IMR-90 (cell line): ENCODE results near the gene MRPL47. TPM values are rescaled to one million over a fixed set of nuclear protein-coding genes. Genes with fewer than 3 reads are reported as not detected.

Source experiments
- ATAC-seq: fragments of 200-7000 bp; cut with Tn5 transposase; 2 replicates; pipeline ENCODE4 v1.9.1; 2020; ENCODE audit warnings: low read depth, mild to moderate bottlenecking, moderate library complexity
- BruUV-seq: library from RNA; stranded (reverse); fragments of 400-500 nt; replicated peaks from 2 replicates; lab custom pipeline; 2021; lab: Mats Ljungman, UMichigan
- CTCF ChIA-PET: fragments of 300-600 bp; formaldehyde crosslinking; extraction: SDS; loops from one replicate; lab custom pipeline; 2021; ENCODE audit warnings: antibody characterized with exemption; lab: Yijun Ruan, JAX
- POLR2A ChIA-PET: fragments of 300-600 bp; sonication (Branson Sonifier 250); formaldehyde crosslinking; loops from one replicate; lab custom pipeline; 2022; ENCODE audit warnings: antibody characterized with exemption; ENCODE audit not compliant: unreplicated experiment; lab: Charles Lee
- DNase-seq: peaks from one replicate; pipeline ENCODE4 v3.0.0; 2013
- H2AFZ ChIP-seq: replicated peaks from 2 replicates; pipeline ENCODE3; 2013; ENCODE audit warnings: low read length, mild to moderate bottlenecking; ENCODE audit not compliant: poor library complexity
- H2AK5ac ChIP-seq: 2 replicates; pipeline ENCODE4 v1.6.1; 2013; ENCODE audit warnings: low read depth, low read length, inconsistent platforms
- H2AK9ac ChIP-seq: replicated peaks from 2 replicates; pipeline ENCODE3; 2013; ENCODE audit warnings: mild to moderate bottlenecking, low read depth, low read length, moderate library complexity; ENCODE audit not compliant: poor library complexity
- H2BK120ac ChIP-seq: 2 replicates; pipeline ENCODE4 v1.6.1; 2013; ENCODE audit warnings: low read depth, low read length, inconsistent platforms
- H2BK15ac ChIP-seq: 3 replicates; pipeline ENCODE4 v1.6.1; 2013; ENCODE audit warnings: low read depth, low read length, inconsistent platforms
- H2BK20ac ChIP-seq: 2 replicates; pipeline ENCODE4 v1.6.1; 2013; ENCODE audit warnings: low read depth, mild to moderate bottlenecking, inconsistent platforms, low read length, moderate library complexity
- H2BK5ac ChIP-seq: 2 replicates; pipeline ENCODE4 v1.6.1; 2013; ENCODE audit warnings: mild to moderate bottlenecking, low read depth, low read length, inconsistent platforms; ENCODE audit not compliant: poor library complexity, severe bottlenecking
- H3K14ac ChIP-seq: replicated peaks from 2 replicates; pipeline ENCODE4 v1.6.1; 2013; ENCODE audit warnings: low read depth, low read length, inconsistent platforms
- H3K18ac ChIP-seq: 2 replicates; pipeline ENCODE4 v1.6.1; 2013; ENCODE audit warnings: low read depth, low read length, control low read depth
- H3K23ac ChIP-seq: 2 replicates; pipeline ENCODE4 v1.6.1; 2013; ENCODE audit warnings: low read depth, low read length, inconsistent platforms
- H3K27ac ChIP-seq: 2 replicates; pipeline ENCODE4 v1.5.1; 2013; ENCODE audit warnings: mild to moderate bottlenecking, control low read depth, low read length; ENCODE audit not compliant: insufficient read depth
- H3K27me3 ChIP-seq: 2 replicates; pipeline ENCODE4 v1.6.1; 2013; ENCODE audit warnings: low read length; ENCODE audit not compliant: control insufficient read depth, insufficient read depth
- H3K36me3 ChIP-seq: 2 replicates; pipeline ENCODE4 v1.6.1; 2013; ENCODE audit warnings: low read length, mixed read lengths; ENCODE audit not compliant: control insufficient read depth, insufficient read depth
- H3K4ac ChIP-seq: 2 replicates; pipeline ENCODE4 v1.6.1; 2013; ENCODE audit warnings: low read depth, low read length, inconsistent platforms
- H3K4me1 ChIP-seq: 2 replicates; pipeline ENCODE4 v1.6.1; 2013; ENCODE audit warnings: low read length, mixed read lengths; ENCODE audit not compliant: control insufficient read depth, insufficient read depth
- H3K4me2 ChIP-seq: 2 replicates; pipeline ENCODE4 v1.6.1; 2013; ENCODE audit warnings: low read depth, mild to moderate bottlenecking, control low read depth, low read length, moderate library complexity
- H3K4me3 ChIP-seq: 2 replicates; pipeline ENCODE4 v1.5.1; 2013; ENCODE audit warnings: low read depth, mild to moderate bottlenecking, control low read depth, low read length, moderate library complexity; ENCODE audit not compliant: insufficient read depth
- H3K56ac ChIP-seq: 2 replicates; pipeline ENCODE4 v1.6.1; 2013; ENCODE audit warnings: low read length, inconsistent platforms; ENCODE audit not compliant: insufficient read depth; ENCODE audit errors: extremely low read depth
- H3K79me1 ChIP-seq, 2 experiments: 2 replicates each; pipeline ENCODE4 v1.6.1; 2013; ENCODE audit warnings: low read length in 2 of 2, inconsistent platforms in 1 of 2, low read depth in 1 of 2
- H3K9ac ChIP-seq: 2 replicates; pipeline ENCODE4 v1.6.1; 2013; ENCODE audit warnings: low read depth, low read length, control low read depth
- H3K9me1 ChIP-seq: 2 replicates; pipeline ENCODE4 v1.6.1; 2013; ENCODE audit warnings: low read length, inconsistent platforms; ENCODE audit not compliant: insufficient read depth
- H3K9me3 ChIP-seq: 2 replicates; pipeline ENCODE4 v1.6.1; 2013; ENCODE audit warnings: low read length; ENCODE audit not compliant: control insufficient read depth, insufficient read depth
- H4K20me1 ChIP-seq: 2 replicates; pipeline ENCODE4 v1.6.1; 2013; ENCODE audit warnings: low read length, inconsistent platforms; ENCODE audit not compliant: insufficient read depth
- H4K5ac ChIP-seq: 2 replicates; pipeline ENCODE4 v1.6.1; 2013; ENCODE audit warnings: mild to moderate bottlenecking, low read depth, low read length, control low read depth
- H4K8ac ChIP-seq, 2 experiments: 2 replicates each; pipeline ENCODE4 v1.6.1; 2013; ENCODE audit warnings: low read depth in 2 of 2, low read length in 2 of 2, control low read depth in 1 of 2, inconsistent platforms in 1 of 2
- H4K91ac ChIP-seq: 2 replicates; pipeline ENCODE4 v1.6.1; 2013; ENCODE audit warnings: low read depth, low read length, inconsistent platforms; ENCODE audit not compliant: insufficient read depth
- BHLHE40 ChIP-seq: fragments of 150-350 bp; IDR thresholded peaks from 2 replicates; pipeline ENCODE4 v1.6.1; 2016; ENCODE audit warnings: mild to moderate bottlenecking, low read depth, low read length
- CEBPB ChIP-seq: IDR thresholded peaks from 2 replicates; pipeline ENCODE4 v1.6.1; 2012; ENCODE audit warnings: low read depth, low read length, improper control_type of control experiment
- CHD1 ChIP-seq: IDR thresholded peaks from 2 replicates; pipeline ENCODE4 v1.6.1; 2012; ENCODE audit warnings: low read depth, low read length, improper control_type of control experiment
- FOS ChIP-seq: fragments of 150-350 bp; IDR thresholded peaks from 2 replicates; pipeline ENCODE4 v1.6.1; 2016; ENCODE audit warnings: low read depth, low read length
- MAFK ChIP-seq: IDR thresholded peaks from 2 replicates; pipeline ENCODE4 v1.6.1; 2012; ENCODE audit warnings: low read depth, low read length, improper control_type of control experiment
- MAZ ChIP-seq: IDR thresholded peaks from 2 replicates; pipeline ENCODE4 v1.6.1; 2012; ENCODE audit warnings: low read depth, mild to moderate bottlenecking, low read length, improper control_type of control experiment, moderate library complexity, borderline replicate concordance
- MXI1 ChIP-seq: IDR thresholded peaks from 2 replicates; pipeline ENCODE4 v1.6.1; 2012; ENCODE audit warnings: low read depth, mild to moderate bottlenecking, low read length, moderate library complexity, borderline replicate concordance
- NFE2L2 ChIP-seq: fragments of 150-350 bp; IDR thresholded peaks from 2 replicates; pipeline ENCODE4 v1.6.1; 2016; ENCODE audit warnings: low read depth, mild to moderate bottlenecking, low read length
- POLR2A ChIP-seq: IDR thresholded peaks from 2 replicates; pipeline ENCODE4 v1.6.1; 2012; ENCODE audit warnings: mild to moderate bottlenecking, low read depth, low read length
- RAD21 ChIP-seq: IDR thresholded peaks from 2 replicates; pipeline ENCODE4 v1.6.1; 2012; ENCODE audit warnings: low read length, improper control_type of control experiment
- RCOR1 ChIP-seq: IDR thresholded peaks from 2 replicates; pipeline ENCODE4 v1.6.1; 2012; ENCODE audit warnings: mild to moderate bottlenecking, low read length, improper control_type of control experiment; ENCODE audit not compliant: insufficient replicate concordance
- RFX5 ChIP-seq: IDR thresholded peaks from 2 replicates; pipeline ENCODE4 v1.8.0; 2012; ENCODE audit warnings: low read depth, mild to moderate bottlenecking, low read length, moderate library complexity
- USF2 ChIP-seq: fragments of 150-350 bp; IDR thresholded peaks from 2 replicates; pipeline ENCODE4 v1.6.1; 2017; ENCODE audit warnings: mild to moderate bottlenecking, antibody characterized with exemption, low read length, low read depth
- WGBS, 2 experiments: methylation state at CpG; one replicate each; pipeline versions ENCODE4 v1.1.5 to v1.1.7; 2013; ENCODE audit warnings: missing lambda C conversion rate in 2 of 2; ENCODE audit not compliant: insufficient read length in 1 of 2; ENCODE audit errors: extremely low coverage in 2 of 2; 5-methylcytosine and 5-hydroxymethylcytosine counted together
- dilution Hi-C: fragments of 300-500 bp; cut with HindIII; formaldehyde crosslinking; loops from one replicate; pipeline ENCODE4 v1.14.3; 2018; ENCODE audit warnings: low sequenced_read_pairs; ENCODE audit not compliant: unreplicated experiment
- in situ Hi-C: fragments of 300-500 bp; cut with MboI; formaldehyde crosslinking; loops from 3 replicates; pipeline ENCODE4 v1.14.3; 2019; ENCODE audit warnings: low sequenced_read_pairs, inconsistent platforms, mixed read lengths
- intact Hi-C: fragments of 100-400 bp; cut with micrococcal nuclease; formaldehyde crosslinking; loops from 2 replicates; pipeline ENCODE4 v1.10.0; 2022
- polyA plus RNA-seq, 3 experiments: library from polyadenylated mRNA; depleted of rRNA; stranded (reverse); fragments of >200 nt; gene quantifications; 2 replicates each; pipeline ENCODE4 v1.2.3, GENCODE V29; 2012; ENCODE audit warnings: low replicate concordance in 1 of 3
- total RNA-seq: library from RNA; depleted of rRNA; stranded (reverse); fragments of >200 nt; gene quantifications from 2 replicates; pipeline ENCODE4 v1.2.3, GENCODE V29; 2012
- TF ChIP-seq, protein P1 (sequence below): fragments of 150-350 bp; IDR thresholded peaks from 2 replicates; pipeline ENCODE4 v1.6.1; 2016; ENCODE audit warnings: low read depth, mild to moderate bottlenecking, low read length, moderate library complexity, borderline replicate concordance

The MRPL47 gene
- total and polyA plus RNA-seq, 2 of the 4 experiments (the other 2 are of a cell fraction) = 41.4 to 43.7 TPM

DNA sequence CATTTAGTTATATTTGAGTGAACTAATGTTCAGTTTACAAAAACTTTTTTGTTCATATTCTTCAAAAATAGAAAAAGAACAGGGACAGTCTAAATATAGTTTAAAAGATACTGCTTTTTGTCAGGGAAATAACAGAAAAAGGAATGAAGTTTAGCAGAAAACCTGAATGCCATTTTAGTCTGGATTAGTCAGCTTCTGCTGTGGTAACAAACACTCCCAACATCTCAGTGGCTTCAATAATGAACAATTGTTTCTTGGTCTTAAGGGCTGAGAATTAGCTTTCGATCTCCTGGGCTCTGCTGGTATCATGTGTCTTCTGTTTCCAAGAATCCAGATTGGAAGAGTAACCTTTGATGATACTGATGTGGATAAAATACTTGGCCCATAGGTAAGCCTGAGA lies 36.0 kb upstream of the MRPL47 start:
- POLR2A ChIA-PET = no interaction called here
- intact Hi-C loops (no loop called here), in situ Hi-C loops (no loop called here)

More for the DNA sequence above, 36.0 kb upstream of the MRPL47 start:
- Histone ChIP-seq H2AK5ac (no peak overlapping the region), H3K79me1 (no peaks in the 10 kb centered on the region), H3K56ac (no peak overlapping the region), H2BK20ac (no peak overlapping the region), H3K27ac (no peak overlapping the region), H3K4ac (no peak overlapping the region), H2BK5ac (no peak overlapping the region), H2AK9ac (no peak overlapping the region), H4K5ac (no peak overlapping the region), H3K9me3 (no peaks in the 10 kb centered on the region), H3K14ac (no peak overlapping the region), H2BK120ac (no peak overlapping the region), H4K20me1 (no peaks in the 10 kb centered on the region), H3K9me1 (no peaks in the 10 kb centered on the region), H2AFZ (no peak overlapping the region), H3K9ac (no peak overlapping the region), H2BK15ac (no peak overlapping the region), H4K91ac (no peak overlapping the region), H3K27me3 (no peaks in the 10 kb centered on the region), H3K4me2 (no peak overlapping the region), H3K23ac (no peak overlapping the region), H3K18ac (no peak overlapping the region), H4K8ac (no peak overlapping the region), H3K4me3 (no peak overlapping the region), H3K4me1 (no peaks in the 10 kb centered on the region), H3K36me3 (no peaks in the 10 kb centered on the region)
- CTCF ChIA-PET = no interaction called here
- TF ChIP-seq MAZ (no peak), FOS (no peak), BHLHE40 (no peak), NFE2L2 (no peak), USF2 (no peak), RFX5 (no peak), CHD1 (no peak), CEBPB (no peak), RCOR1 (no peak), MAFK (no peak), RAD21 (no peak), MXI1 (no peak), POLR2A (no peak)
- TF ChIP-seq, protein P1, sequence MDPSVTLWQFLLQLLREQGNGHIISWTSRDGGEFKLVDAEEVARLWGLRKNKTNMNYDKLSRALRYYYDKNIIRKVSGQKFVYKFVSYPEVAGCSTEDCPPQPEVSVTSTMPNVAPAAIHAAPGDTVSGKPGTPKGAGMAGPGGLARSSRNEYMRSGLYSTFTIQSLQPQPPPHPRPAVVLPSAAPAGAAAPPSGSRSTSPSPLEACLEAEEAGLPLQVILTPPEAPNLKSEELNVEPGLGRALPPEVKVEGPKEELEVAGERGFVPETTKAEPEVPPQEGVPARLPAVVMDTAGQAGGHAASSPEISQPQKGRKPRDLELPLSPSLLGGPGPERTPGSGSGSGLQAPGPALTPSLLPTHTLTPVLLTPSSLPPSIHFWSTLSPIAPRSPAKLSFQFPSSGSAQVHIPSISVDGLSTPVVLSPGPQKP = no peak
- 67% methylated on average over 1 of the region's 1 CpG; no CpG with 5 or more reads in 1 of the 2 experiments for WGBS, 2 experiments
- no TSS peak for BruUV-seq
- DNase-seq (no peak), ATAC-seq (no peak)
- dilution Hi-C loops = no loop called here
